HG03442 (cell line): Measurements from ENCODE around the gene GPR183.
A peak's percentile ranks its signal among the peaks of the same experiment; 100 is the strongest.

Experiments
- ATAC-seq: cut with Tn5 transposase; IDR thresholded peaks from one replicate; pipeline ENCODE4 v1.9.1; 2021; ENCODE audit warnings: mild to moderate bottlenecking, moderate library complexity; ENCODE audit not compliant: unreplicated experiment

GPR183 gene

GRCh38 chr13:99313501-99313900 is 6.3 kb upstream of the GPR183 start:
- no peak for ATAC-seq

GRCh38 chr13:99312493-99312883 is 5.3 kb upstream of the GPR183 start:
- ATAC-seq, result no peak

DNA sequence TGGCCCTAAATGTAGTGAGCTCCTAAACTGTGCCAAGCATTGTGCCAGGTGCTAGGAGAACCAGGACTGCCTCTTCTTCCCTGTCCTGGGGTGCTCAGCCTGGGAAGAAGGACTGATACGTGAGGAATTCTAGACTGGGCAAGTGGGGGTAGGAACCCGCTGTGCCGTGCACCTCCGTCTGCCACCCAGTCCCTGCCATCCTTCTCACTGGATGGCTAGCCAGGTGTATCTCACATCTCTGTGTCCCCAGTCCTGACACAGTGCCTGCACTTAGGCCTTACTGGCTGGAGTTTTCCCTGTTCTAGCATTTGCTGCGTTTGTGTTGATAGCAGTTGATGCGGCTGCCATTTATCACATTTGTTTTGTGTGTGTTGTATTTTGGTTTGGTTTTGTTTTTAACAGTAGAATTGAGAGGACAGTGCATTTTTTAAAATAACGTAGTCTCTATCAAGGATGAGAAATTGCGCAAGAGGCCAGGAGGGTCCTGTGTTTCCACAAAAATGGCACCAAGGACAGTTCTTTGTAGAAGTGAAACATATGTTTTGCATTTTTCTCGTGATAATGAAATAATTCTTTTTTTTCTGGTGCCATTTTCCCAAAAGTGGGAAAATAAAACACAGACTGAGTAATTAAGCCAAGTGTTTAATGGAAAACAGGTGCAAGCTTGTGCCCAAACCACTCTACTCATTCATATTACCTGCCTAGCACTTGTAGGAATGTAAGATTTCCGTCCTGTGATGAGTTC is 4.7 kb upstream of the GPR183 start:
- no peak for ATAC-seq

GRCh38 chr13:99311137-99311536 is 3.9 kb upstream of the GPR183 start:
- no peak for ATAC-seq

- peak; percentile 49 for ATAC-seq
These were observed 3.3 kb upstream of the GPR183 start for GRCh38 chr13:99310382-99311031.

- ATAC-seq, result no peak
These were observed 1.4 kb upstream of the GPR183 start for GRCh38 chr13:99308471-99309087.

- ATAC-seq, result no peak
These were observed 595 bp upstream of the GPR183 start for GRCh38 chr13:99307648-99308339.

GRCh38 chr13:99305566-99305965 is 1.6 kb downstream of the GPR183 start:
- no peak for ATAC-seq

DNA sequence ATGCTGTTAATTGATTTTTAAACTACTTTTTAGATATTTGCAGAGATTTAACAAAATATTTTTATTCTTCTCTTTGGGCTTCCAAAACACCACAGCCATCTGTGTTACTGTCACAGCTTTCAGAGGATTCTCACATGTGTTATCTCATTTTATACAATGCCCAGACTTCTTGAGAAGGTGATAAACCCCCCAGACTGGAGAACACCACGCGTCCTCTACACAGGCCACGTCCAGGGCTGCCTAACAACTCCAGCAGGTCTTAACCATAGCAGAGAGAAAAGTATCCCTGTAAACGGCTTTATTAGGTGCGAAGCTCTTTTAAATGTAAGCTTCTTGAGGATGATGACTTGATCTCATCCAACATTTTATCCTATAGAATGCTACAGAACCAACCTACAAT is 2.0 kb downstream of the GPR183 start:
- no peak for ATAC-seq

DNA sequence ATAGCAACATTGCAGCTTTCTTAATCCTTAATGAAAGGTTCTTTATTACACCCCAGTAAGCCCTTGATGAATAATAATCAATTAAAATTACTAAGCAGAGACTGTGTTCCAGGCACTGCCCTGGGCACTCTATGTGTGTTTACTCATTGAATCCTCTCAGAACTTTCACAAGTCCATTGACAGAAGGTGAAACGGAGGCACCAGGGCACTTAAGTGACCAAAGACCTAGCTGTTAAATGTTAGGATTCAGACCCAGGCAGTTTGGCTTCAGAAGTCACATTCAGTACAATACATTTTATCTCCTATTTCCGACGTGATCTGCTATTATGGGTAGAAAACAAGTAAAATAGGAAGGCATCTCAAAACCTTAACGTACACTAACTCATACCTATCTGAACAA is 2.7 kb downstream of the GPR183 start:
- ATAC-seq, result no peak

GRCh38 chr13:99303863-99304521 is 3.2 kb downstream of the GPR183 start:
- no peak for ATAC-seq

DNA sequence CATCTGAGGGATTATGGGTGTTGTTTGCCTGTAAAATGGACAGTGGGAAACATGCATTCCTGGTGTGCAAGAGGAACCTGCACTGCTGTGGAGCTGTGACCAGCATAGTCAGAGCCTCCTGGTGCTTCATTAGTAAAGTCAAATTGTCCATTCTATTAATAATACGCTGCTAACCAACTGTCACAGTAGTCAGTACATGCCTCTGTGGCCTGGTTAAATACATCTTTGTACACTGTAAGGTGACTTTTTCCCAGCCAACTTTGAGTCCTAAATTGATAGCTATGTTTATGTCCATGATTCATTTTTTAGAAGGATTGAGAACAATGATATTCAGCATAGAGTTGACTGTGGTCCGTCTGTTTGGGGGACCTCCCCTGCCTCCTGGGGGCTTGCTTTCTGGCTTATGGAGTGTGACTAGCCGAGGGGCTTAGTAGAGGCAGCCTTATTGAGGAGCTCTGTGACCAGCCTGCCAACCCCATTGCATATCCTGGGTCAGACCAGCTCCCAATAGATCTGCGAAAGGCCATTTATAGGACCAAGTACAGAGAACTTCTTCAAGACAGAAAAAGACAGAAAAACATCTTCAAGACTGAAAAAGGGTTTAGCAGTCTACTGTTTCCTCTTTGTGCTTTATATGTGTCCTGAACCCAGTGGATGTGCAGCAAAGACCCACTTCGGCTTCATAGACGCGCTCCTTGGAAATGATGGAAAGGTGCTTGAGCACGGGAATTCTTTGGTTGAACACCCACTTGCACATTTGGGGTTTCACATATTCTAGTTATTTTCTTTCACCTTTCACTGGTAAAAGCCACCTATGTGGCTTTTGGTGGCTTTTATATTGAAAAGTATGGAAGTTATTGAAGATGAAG is 4.3 kb downstream of the GPR183 start:
- no peak for ATAC-seq

GRCh38 chr13:99301913-99302636 is 5.1 kb downstream of the GPR183 start:
- no peak for ATAC-seq

GRCh38 chr13:99301056-99301838 is 6.0 kb downstream of the GPR183 start:
- no peak for ATAC-seq

DNA sequence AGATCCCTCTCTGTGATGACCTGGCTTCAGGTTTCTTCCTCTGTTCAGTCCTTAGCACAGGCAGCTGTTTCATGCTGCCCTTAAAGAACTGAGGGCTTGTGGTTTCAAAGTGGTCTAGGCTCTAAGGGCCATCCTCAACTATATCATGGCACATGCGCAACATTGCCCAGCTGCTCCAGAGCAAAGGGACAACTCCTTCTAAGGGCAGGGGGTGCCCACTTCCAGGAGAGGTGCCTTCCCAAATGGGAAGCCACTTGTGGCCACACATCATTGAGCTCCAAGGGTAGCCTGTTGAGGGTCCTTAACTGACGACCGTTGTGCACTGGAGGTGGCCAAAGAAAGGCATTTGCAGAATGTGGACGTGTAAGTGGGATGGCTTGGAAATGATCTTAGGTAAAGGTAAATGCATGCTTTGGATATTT is 7.3 kb downstream of the GPR183 start:
- no peak for ATAC-seq

DNA sequence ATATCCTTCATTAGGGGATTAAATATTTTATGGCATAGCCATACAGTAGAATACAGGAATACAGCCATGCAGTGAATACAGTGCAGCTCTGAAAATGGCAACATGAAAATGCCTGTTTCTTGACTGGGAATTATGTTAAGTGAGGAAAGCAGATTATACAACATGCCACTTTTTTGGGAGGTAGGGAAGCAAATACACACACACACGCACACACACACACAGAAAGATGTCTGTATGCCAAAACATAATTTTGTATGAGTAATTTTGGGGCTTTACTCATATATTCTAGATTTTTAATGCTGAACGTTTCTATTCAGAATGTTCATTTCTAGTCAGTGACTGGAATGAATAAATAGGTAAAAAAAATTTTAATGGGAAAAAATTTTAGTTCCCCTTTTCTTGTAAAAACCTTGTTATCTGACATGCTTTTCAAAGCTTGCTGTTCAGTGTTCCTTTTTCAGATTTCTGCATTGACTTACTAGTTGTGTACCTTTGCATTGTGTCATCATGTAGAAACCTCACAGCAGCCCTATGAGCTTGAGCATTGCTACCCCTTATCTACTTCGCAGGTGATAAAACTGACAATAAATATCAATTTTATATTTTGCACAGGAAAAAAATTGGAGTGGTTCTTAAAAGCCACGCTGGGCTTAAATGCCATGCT is 7.8 kb downstream of the GPR183 start:
- no peak for ATAC-seq

- ATAC-seq, result no peak
These were observed 9.1 kb downstream of the GPR183 start for GRCh38 chr13:99298056-99298455.

- ATAC-seq, result no peak
These were observed 9.9 kb downstream of the GPR183 start for GRCh38 chr13:99297331-99297730.
